ENCODE measurements around the gene DDB1. TPM values are rescaled to one million over a fixed set of nuclear protein-coding genes. Genes with fewer than 3 reads are reported as not detected.

Gene DDB1
- total and polyA plus RNA-seq, 10 of the 15 experiments (the other 5 are each of a cell fraction or from before 2014, with no cell fraction given): 136 to 272 (median 216) TPM

DNA sequence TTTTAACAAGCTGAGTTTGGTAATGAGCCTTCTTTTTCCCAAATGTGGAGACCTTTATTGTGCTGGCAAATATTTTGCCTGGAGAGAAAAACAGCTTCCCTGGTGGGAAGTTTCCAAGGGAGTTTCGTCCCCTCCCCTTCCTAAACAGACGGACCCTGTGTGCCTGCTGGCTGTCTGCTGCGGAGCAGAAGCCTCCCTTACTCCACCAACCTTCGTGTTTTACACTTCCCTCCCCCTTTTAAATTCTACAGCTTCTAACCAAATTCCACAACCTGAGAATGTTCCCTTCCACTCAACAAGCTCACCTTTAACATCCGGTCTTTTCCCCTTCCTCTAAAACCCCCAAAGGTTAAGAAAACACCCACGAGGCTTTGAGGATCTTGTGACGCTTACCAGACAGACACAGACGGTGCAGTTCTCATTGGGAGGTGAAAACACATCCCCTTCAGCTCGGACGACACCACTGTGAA is 54.9 kb downstream of the DDB1 start:
- no peak overlapping the region for H2AFZ ChIP-seq (ENCODE audit: control insufficient read depth, low read depth, low read length)
- ATAC-seq (no peak), FAIRE-seq (no peak), DNase-seq (ENCODE audit: low read depth, low spot score) (no peak)
- no peaks in the 10 kb centered on the region for H3K27me3 ChIP-seq (replicated peaks in 1 of 2; ENCODE audit: control insufficient read depth in 2 of 2, insufficient read depth in 2 of 2, low read length in 1 of 2)
- ChIA-PET POLR2A (no interaction called here), SMC1A (ENCODE audit: uncharacterized antibody, unreplicated experiment) (no interaction called here), RAD21 (ENCODE audit: unreplicated experiment) (no interaction called here), CTCF (no interaction called here)
- H4K20me1 ChIP-seq (ENCODE audit: control insufficient read depth, insufficient read depth): no peaks in the 10 kb centered on the region
- no peak overlapping the region for H3K4me3 ChIP-seq
- no peak overlapping the region for H3K9ac ChIP-seq (ENCODE audit: control insufficient read depth, insufficient read depth, low read length)
- no peaks in the 10 kb centered on the region for H3K4me1 ChIP-seq (ENCODE audit: control insufficient read depth, insufficient read depth, low read length)
- WGBS (ENCODE audit: insufficient coverage, insufficient replicate concordance, low lambda C conversion rate, missing lambda C conversion rate): 38% methylated on average over 10 of the region's 10 CpGs
- intact Hi-C loops (cut with micrococcal nuclease; ENCODE audit: unreplicated experiment): no loop called here
- no peak for TF ChIP-seq SRF (IDR thresholded peaks at IDR 0.05; ENCODE audit: low read depth in 2 of 2, low read length in 2 of 2)
- no peak for TF ChIP-seq NKRF (conservative IDR thresholded peaks at IDR 0.05)
- TF ChIP-seq RCOR1 (conservative IDR thresholded peaks at IDR 0.05; ENCODE audit: low read depth, low read length): no peak
- no peak for TF ChIP-seq RFX5 (IDR thresholded peaks at IDR 0.05; ENCODE audit: low read depth, low read length)
- no peak overlapping the region for H3K27ac ChIP-seq (ENCODE audit: control insufficient read depth, insufficient read depth)
- no TSS peak for BruUV-seq (replicated peaks)
- no peaks in the 10 kb centered on the region for H3K79me2 ChIP-seq (ENCODE audit: control insufficient read depth, insufficient read depth, low read length)
- no peaks in the 10 kb centered on the region for H3K36me3 ChIP-seq (ENCODE audit: control insufficient read depth in 2 of 2, insufficient read depth in 2 of 2, low read length in 1 of 2)
- H3K4me2 ChIP-seq (ENCODE audit: control insufficient read depth, insufficient read depth): no peak overlapping the region
- H3K9me3 ChIP-seq (replicated peaks; ENCODE audit: control insufficient read depth, insufficient read depth, low read length): no peaks in the 10 kb centered on the region
- in situ Hi-C loops (cut with MboI): no loop called here

- no peak for DNase-seq (ENCODE audit: low read depth, low spot score)
- Histone ChIP-seq H3K4me1 (ENCODE audit: control insufficient read depth, insufficient read depth, low read length) (no peaks in the 10 kb centered on the region), H4K20me1 (ENCODE audit: control insufficient read depth, insufficient read depth) (no peaks in the 10 kb centered on the region), H3K9ac (ENCODE audit: control insufficient read depth, insufficient read depth, low read length) (no peak overlapping the region), H3K9me3 (replicated peaks; ENCODE audit: control insufficient read depth, insufficient read depth, low read length) (no peaks in the 10 kb centered on the region), H3K4me3 (no peak overlapping the region), H3K4me2 (ENCODE audit: control insufficient read depth, insufficient read depth) (no peak overlapping the region), H3K27me3 (replicated peaks in 1 of 2; ENCODE audit: control insufficient read depth in 2 of 2, insufficient read depth in 2 of 2, low read length in 1 of 2) (no peaks in the 10 kb centered on the region), H3K79me2 (ENCODE audit: control insufficient read depth, insufficient read depth, low read length) (no peaks in the 10 kb centered on the region), H3K27ac (ENCODE audit: control insufficient read depth, insufficient read depth) (no peak overlapping the region), H3K36me3 (ENCODE audit: control insufficient read depth in 2 of 2, insufficient read depth in 2 of 2, low read length in 1 of 2) (no peaks in the 10 kb centered on the region), H2AFZ (ENCODE audit: control insufficient read depth, low read depth, low read length) (no peak overlapping the region)
- RAD21 ChIA-PET (ENCODE audit: unreplicated experiment): no interaction called here
- POLR2A ChIA-PET: no interaction called here
- CTCF ChIA-PET: no interaction called here
- intact Hi-C loops (cut with micrococcal nuclease; ENCODE audit: unreplicated experiment) (no loop called here), in situ Hi-C loops (cut with MboI) (no loop called here)
- BruUV-seq (replicated peaks): no TSS peak
- FAIRE-seq: no peak
- WGBS (ENCODE audit: insufficient coverage, insufficient replicate concordance, low lambda C conversion rate, missing lambda C conversion rate): 73% methylated on average over 13 of the region's 14 CpGs
- ATAC-seq: no peak
- SMC1A ChIA-PET (ENCODE audit: uncharacterized antibody, unreplicated experiment): no interaction called here
- TF ChIP-seq TCF12 (IDR thresholded peaks at IDR 0.05; ENCODE audit: low read depth, low read length) (no peak), ZBED1 (IDR thresholded peaks at IDR 0.05; ENCODE audit: borderline replicate concordance) (no peak), CBX5 (IDR thresholded peaks at IDR 0.05; ENCODE audit: low read depth) (no peak), FOXK2 (IDR thresholded peaks at IDR 0.05) (no peak), IRF4 (IDR thresholded peaks at IDR 0.05; ENCODE audit: low read depth, low read length) (no peak), RBBP5 (conservative IDR thresholded peaks at IDR 0.05) (no peak), MYC (IDR thresholded peaks at IDR 0.05; ENCODE audit: insufficient read depth, insufficient read length, insufficient replicate concordance, low read length, severe bottlenecking) (no peak), NBN (IDR thresholded peaks at IDR 0.05) (no peak), ZNF24 (IDR thresholded peaks at IDR 0.05) (no peak)
- TF ChIP-seq, protein P1, sequence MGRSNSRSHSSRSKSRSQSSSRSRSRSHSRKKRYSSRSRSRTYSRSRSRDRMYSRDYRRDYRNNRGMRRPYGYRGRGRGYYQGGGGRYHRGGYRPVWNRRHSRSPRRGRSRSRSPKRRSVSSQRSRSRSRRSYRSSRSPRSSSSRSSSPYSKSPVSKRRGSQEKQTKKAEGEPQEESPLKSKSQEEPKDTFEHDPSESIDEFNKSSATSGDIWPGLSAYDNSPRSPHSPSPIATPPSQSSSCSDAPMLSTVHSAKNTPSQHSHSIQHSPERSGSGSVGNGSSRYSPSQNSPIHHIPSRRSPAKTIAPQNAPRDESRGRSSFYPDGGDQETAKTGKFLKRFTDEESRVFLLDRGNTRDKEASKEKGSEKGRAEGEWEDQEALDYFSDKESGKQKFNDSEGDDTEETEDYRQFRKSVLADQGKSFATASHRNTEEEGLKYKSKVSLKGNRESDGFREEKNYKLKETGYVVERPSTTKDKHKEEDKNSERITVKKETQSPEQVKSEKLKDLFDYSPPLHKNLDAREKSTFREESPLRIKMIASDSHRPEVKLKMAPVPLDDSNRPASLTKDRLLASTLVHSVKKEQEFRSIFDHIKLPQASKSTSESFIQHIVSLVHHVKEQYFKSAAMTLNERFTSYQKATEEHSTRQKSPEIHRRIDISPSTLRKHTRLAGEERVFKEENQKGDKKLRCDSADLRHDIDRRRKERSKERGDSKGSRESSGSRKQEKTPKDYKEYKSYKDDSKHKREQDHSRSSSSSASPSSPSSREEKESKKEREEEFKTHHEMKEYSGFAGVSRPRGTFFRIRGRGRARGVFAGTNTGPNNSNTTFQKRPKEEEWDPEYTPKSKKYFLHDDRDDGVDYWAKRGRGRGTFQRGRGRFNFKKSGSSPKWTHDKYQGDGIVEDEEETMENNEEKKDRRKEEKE (IDR thresholded peaks at IDR 0.05): no peak
These were observed 55.5 kb downstream of the DDB1 start for GRCh38 chr11:61277186-61278000.

All from GM12878 (cell line).